Measurements from ENCODE around the gene OPRM1. TPM values are rescaled to one million over a fixed set of nuclear protein-coding genes. Genes with fewer than 3 reads are reported as not detected.

Gene OPRM1
- total and polyA plus RNA-seq, 2 of the 8 experiments (the other 6 are each of a cell fraction or from before 2014, with no cell fraction given): not detected

GRCh38 chr6:154230393-154230792 is 191.4 kb downstream of the OPRM1 start (continued):
- no peak for TF ChIP-seq SRF (IDR thresholded peaks at IDR 0.05; ENCODE audit: low read depth, low read length)
- TF ChIP-seq, protein P1, sequence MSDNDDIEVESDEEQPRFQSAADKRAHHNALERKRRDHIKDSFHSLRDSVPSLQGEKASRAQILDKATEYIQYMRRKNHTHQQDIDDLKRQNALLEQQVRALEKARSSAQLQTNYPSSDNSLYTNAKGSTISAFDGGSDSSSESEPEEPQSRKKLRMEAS (IDR thresholded peaks at IDR 0.05): no peak
- TF ChIP-seq CTBP2 (IDR thresholded peaks at IDR 0.05; ENCODE audit: borderline replicate concordance, insufficient read depth, insufficient read length, low read length): no peak

Data from H1 (cell line).